Neutrophil (primary cell): Measurements from ENCODE around the gene MRPL33.
A peak's percentile ranks its signal among the peaks of the same experiment; 100 is the strongest.

Experiments
- H3K27ac ChIP-seq: fragments of 200-600 bp; sonication (generic); 2 replicates; pipeline ENCODE4 v1.5.1; 2016; ENCODE audit warnings: mild to moderate bottlenecking, moderate library complexity
- H3K27me3 ChIP-seq: fragments of 200-600 bp; sonication (generic); 2 replicates; pipeline ENCODE4 v1.6.0; 2016; ENCODE audit warnings: mild to moderate bottlenecking
- H3K36me3 ChIP-seq: fragments of 200-600 bp; sonication (generic); 2 replicates; pipeline ENCODE4 v1.5.1; 2017
- H3K4me1 ChIP-seq, 2 experiments: fragments of 200-600 bp in 1 of 2; sonication (generic) in 1 of 2; 1 replicate in 1 of 2; 2 replicates in 1 of 2; pipeline versions ENCODE4 v1.5.1 to v1.6.1; 2013 to 2016; ENCODE audit warnings: low read depth in 1 of 2, low read length in 1 of 2, mild to moderate bottlenecking in 1 of 2, moderate library complexity in 1 of 2; ENCODE audit not compliant: control insufficient read depth in 1 of 2, insufficient read depth in 1 of 2
- H3K4me3 ChIP-seq, 2 experiments: fragments of 200-600 bp in 1 of 2; sonication (generic) in 1 of 2; 1 replicate in 1 of 2; 2 replicates in 1 of 2; pipeline ENCODE4 v1.5.1; 2013 to 2016; ENCODE audit warnings: low read depth in 1 of 2, low read length in 1 of 2, mild to moderate bottlenecking in 1 of 2, moderate library complexity in 1 of 2
- H3K9me3 ChIP-seq: fragments of 200-600 bp; sonication (generic); 2 replicates; pipeline ENCODE4 v1.5.1; 2016
- TF ChIP-seq, protein P1 (sequence below): fragments of 200-600 bp; sonication (generic); IDR thresholded peaks from 2 replicates; pipeline ENCODE4 v1.5.1; 2016; ENCODE audit warnings: antibody characterized with exemption

The MRPL33 gene

DNA sequence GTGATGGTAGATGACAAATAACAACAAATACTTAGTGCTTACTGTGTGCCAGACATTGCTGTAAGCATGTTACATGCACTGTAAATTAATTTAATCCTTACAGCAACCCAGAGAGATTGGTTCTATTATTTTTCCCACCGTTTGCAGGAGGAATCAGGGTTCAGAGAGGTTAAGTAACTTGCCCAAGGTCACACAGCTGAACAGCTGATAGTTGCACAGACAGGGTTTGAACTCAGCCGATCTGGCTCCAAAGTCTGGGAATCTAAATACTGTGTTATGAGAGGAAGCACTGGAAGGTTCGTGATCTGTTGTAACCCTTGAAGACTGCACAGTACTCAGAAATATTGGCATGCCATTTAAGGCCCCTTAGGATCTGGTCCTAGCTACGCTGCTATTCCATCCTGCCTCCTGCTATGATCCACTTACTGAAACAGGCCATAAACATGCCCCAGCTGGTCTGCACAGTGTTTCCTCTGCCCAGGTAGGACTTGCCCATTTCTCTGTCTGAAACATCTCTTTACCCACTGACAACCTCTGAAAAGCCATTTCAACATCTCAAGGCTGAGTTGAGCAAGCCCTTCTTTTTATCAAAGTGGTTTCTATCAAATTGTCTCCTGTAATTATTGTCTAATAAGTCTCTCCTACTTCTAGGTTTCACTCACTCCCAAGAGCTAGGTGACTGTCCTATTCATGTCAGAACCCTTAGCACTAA lies 40.4 kb upstream of the MRPL33 start:
- H3K36me3 ChIP-seq = no peaks in the 10 kb centered on the region
- H3K27ac ChIP-seq = no peak overlapping the region
- H3K4me3 ChIP-seq = no peak overlapping the region
- peaks cover 22% of the 10 kb centered on the region for H3K27me3 ChIP-seq
- TF ChIP-seq, protein P1, sequence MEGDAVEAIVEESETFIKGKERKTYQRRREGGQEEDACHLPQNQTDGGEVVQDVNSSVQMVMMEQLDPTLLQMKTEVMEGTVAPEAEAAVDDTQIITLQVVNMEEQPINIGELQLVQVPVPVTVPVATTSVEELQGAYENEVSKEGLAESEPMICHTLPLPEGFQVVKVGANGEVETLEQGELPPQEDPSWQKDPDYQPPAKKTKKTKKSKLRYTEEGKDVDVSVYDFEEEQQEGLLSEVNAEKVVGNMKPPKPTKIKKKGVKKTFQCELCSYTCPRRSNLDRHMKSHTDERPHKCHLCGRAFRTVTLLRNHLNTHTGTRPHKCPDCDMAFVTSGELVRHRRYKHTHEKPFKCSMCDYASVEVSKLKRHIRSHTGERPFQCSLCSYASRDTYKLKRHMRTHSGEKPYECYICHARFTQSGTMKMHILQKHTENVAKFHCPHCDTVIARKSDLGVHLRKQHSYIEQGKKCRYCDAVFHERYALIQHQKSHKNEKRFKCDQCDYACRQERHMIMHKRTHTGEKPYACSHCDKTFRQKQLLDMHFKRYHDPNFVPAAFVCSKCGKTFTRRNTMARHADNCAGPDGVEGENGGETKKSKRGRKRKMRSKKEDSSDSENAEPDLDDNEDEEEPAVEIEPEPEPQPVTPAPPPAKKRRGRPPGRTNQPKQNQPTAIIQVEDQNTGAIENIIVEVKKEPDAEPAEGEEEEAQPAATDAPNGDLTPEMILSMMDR = no peak
- H3K4me1 ChIP-seq = peaks cover 8 to 10% of the 10 kb centered on the region in 2 experiments
- H3K9me3 ChIP-seq = no peaks in the 10 kb centered on the region

DNA sequence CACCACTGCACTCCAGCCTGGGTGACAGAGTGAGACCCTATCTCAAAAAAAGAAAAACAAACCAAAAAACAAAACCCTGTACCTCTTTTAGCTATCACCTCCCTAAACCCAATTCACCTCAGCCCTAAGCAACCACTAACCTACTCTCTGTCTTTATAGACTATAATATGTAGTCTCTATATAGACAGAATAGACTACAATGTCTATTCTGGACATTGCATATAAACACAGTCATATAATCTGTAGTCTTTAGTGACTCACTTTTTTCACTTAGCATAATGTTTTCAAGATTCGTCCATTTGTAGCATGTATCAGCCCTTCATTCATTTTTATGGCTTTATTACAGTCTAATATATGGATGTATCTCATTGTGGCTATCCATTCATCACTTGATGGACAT lies 37.2 kb upstream of the MRPL33 start:
- Histone ChIP-seq H3K27me3 (peaks cover 33% of the 10 kb centered on the region), H3K9me3 (no peaks in the 10 kb centered on the region), H3K4me3 (no peak overlapping the region), H3K4me1 (peaks cover 8 to 10% of the 10 kb centered on the region in 2 experiments), H3K27ac (no peak overlapping the region), H3K36me3 (no peaks in the 10 kb centered on the region)
- TF ChIP-seq, protein P1 = no peak

DNA sequence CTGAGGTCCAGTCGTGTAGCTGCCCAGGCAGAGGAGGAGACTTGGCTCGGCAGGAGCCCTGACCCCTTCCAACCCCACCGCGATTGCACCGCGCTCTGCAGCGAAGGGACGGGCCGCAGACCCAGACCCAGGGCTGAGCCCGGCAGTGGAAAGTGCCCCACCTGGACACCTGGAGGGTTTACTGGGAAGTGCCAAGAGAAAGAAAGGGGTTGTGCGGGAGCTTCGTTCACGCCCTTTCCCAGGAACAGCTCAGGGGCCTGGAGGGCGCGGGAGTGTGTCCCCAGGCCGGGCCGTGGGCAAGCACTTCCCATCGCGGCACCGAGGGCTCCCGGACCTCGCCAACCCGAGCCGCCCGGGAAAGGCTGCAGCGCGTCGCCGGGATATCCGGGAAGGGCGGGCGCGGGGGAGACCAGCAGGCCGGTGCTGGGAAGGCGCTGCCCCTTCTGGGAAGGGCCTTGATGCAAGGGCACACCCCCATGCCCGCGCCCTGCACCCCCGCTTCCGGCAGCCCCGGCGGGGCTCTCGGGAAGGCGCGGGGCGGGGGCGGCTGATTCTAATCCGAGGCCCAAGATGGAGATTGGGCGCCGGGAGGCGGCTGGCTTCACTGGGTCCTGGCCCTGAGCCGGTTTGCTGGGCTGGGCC lies 36.1 kb upstream of the MRPL33 start:
- H3K4me1 ChIP-seq = peaks cover 8 to 10% of the 10 kb centered on the region in 2 experiments
- H3K27ac ChIP-seq = no peak overlapping the region
- no peaks in the 10 kb centered on the region for H3K36me3 ChIP-seq
- TF ChIP-seq, protein P1 = no peak
- no peaks in the 10 kb centered on the region for H3K9me3 ChIP-seq
- peak overlapping the region; percentile 3 to 11 for H3K4me3 ChIP-seq
- peaks cover 33% of the 10 kb centered on the region for H3K27me3 ChIP-seq

DNA sequence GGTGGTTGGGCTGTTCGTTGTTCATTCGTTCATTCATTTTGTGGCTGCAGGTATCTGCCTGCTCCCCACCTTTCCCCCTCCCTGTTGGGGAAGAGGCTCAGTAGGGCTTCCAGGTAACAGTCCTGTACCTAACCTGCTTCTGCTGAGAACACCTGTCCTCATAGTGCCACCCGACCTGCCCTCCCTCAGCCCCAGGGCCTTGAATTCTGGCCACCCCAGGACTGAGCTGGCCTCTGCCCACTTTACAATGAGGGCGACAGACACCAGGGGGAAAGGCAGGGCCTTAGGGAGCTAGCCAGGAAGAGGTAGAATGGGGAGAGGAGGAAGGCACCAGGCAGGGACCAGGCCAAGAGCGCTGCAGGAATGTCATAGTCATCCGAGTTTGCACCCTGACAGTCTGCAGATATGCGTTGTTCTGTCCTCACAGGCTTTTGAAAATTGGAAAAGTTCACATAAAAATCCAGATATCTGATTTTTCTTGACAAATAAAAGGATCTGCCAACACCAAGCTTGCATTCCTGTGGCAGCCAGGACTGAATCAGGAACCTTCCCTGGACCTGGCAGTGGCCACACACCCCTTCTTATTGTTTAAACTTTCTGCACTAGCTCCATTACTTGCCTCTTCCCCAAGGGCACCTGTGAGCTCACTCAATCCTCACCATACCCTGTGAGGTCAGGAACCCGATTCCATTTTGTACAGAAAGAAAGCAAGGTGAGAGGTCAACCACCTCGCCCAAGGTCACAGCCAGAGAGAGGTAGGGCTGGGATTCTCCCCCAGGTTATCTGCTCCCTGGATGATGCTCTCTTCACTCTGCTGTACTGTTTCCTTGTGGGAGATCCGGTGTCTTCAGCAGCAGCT lies 35.3 kb upstream of the MRPL33 start:
- H3K36me3 ChIP-seq = no peaks in the 10 kb centered on the region
- H3K4me1 ChIP-seq = peaks cover 8 to 10% of the 10 kb centered on the region in 2 experiments
- no peak overlapping the region for H3K4me3 ChIP-seq
- peaks cover 33% of the 10 kb centered on the region for H3K27me3 ChIP-seq
- no peaks in the 10 kb centered on the region for H3K9me3 ChIP-seq
- H3K27ac ChIP-seq = no peak overlapping the region
- TF ChIP-seq, protein P1 = no peak

DNA sequence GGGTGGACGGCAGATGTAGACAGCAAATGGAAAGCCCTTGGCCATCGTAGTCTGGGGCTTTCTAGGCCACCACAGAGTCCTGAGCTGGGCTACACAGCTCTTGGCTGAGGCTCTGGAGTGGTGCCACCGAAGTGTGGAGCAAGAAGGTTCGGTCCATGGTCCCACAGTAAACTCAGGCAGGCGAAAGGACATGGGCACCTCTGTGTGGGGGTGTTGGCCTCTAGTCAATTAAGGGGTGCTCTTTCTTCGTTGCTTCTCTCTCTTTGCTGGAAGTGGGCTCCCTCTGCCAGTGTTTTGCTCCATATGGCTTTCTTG lies 34.7 kb upstream of the MRPL33 start:
- no peaks in the 10 kb centered on the region for H3K9me3 ChIP-seq
- H3K4me1 ChIP-seq = peaks cover 8 to 10% of the 10 kb centered on the region in 2 experiments
- TF ChIP-seq, protein P1 = no peak
- no peak overlapping the region for H3K4me3 ChIP-seq
- no peak overlapping the region for H3K27ac ChIP-seq
- H3K36me3 ChIP-seq = no peaks in the 10 kb centered on the region
- peaks cover 33% of the 10 kb centered on the region for H3K27me3 ChIP-seq
